A549 (cell line): ENCODE results near the gene CFAP61. TPM values are rescaled to one million over a fixed set of nuclear protein-coding genes. Genes with fewer than 3 reads are reported as not detected.
"Not testable (repeated sequence)": the region's sequence is repeated elsewhere in the genome, so short reads cannot be mapped to it uniquely, and the experiment has no call there.

Experiments
- ATAC-seq, 2 experiments: fragments of 200-7000 bp in 1 of 2; fragments of >200 bp in 1 of 2; cut with Nextera tagmentation in 1 of 2; cut with Tn5 transposase in 1 of 2; 3 replicates each; pipeline versions ENCODE4 v1.8.0 to v1.9.1; 2018 to 2020; ENCODE audit warnings: mild to moderate bottlenecking in 1 of 2, moderate library complexity in 1 of 2
- CTCF ChIA-PET: fragments of 300-600 bp; sonication (Branson Sonifier 250); formaldehyde crosslinking; extraction: SDS; loops from one replicate; lab custom pipeline; 2021; ENCODE audit warnings: antibody characterized with exemption, inconsistent platforms; lab: Yijun Ruan, JAX
- POLR2A ChIA-PET: fragments of 350-600 bp; formaldehyde crosslinking; extraction: SDS; loops from one replicate; lab custom pipeline; 2021; ENCODE audit warnings: antibody characterized with exemption, inconsistent platforms; lab: Yijun Ruan, JAX
- DNase-seq, 2 experiments: peaks; one replicate each; pipeline versions ENCODE4 v3.0.0 to v3.0.0-alpha.2; 2011 to 2016; ENCODE audit warnings: low read depth in 1 of 2, low spot score in 1 of 2
- FAIRE-seq: peaks from 2 replicates; lab custom pipeline; 2011; peaks lifted over from hg19 to GRCh38; lab: Jason Lieb, UNC
- H3K27ac ChIP-seq, 2 experiments: fragments of >200 bp; sonication (Bioruptor Twin); formaldehyde crosslinking; 3 replicates each; pipeline ENCODE4 v1.5.1; 2016 to 2017
- H3K4me1 ChIP-seq: fragments of >200 bp; sonication (Bioruptor Twin); formaldehyde crosslinking; 3 replicates; pipeline ENCODE4 v1.6.1; 2016
- H3K4me2 ChIP-seq: fragments of >200 bp; sonication (Bioruptor Twin); formaldehyde crosslinking; 3 replicates; pipeline ENCODE4 v1.6.1; 2016
- H3K4me3 ChIP-seq: fragments of >200 bp; sonication (Bioruptor Twin); formaldehyde crosslinking; 3 replicates; pipeline ENCODE4 v1.5.1; 2016
- H3K9me3 ChIP-seq: fragments of >200 bp; sonication (Bioruptor Twin); formaldehyde crosslinking; 3 replicates; pipeline ENCODE4 v1.6.1; 2016
- CBX8 ChIP-seq: fragments of 200-600 bp; sonication (generic); IDR thresholded peaks from 2 replicates; pipeline ENCODE4 v1.6.1; 2016
- CEBPB ChIP-seq, 2 experiments: fragments of >200 bp in 1 of 2; sonication (Bioruptor Twin) in 1 of 2; formaldehyde crosslinking in 1 of 2; IDR thresholded peaks; 2 replicates each; pipeline ENCODE4 v1.6.1; 2012 to 2016
- EHMT2 ChIP-seq: fragments of 200-600 bp; sonication (generic); IDR thresholded peaks from 2 replicates; pipeline ENCODE4 v1.6.1; 2016; ENCODE audit warnings: antibody characterized with exemption, low read depth, mild to moderate bottlenecking, moderate library complexity
- FOSB ChIP-seq: fragments of 250-450 bp; sonication (Bioruptor Pico); IDR thresholded peaks from 2 replicates; pipeline ENCODE4 v1.5.0; 2020; ENCODE audit warnings: mild to moderate bottlenecking, moderate library complexity
- GATA3 ChIP-seq: IDR thresholded peaks from 2 replicates; pipeline ENCODE4 v1.6.1; 2012; ENCODE audit warnings: borderline replicate concordance
- HEYL ChIP-seq: fragments of 250-450 bp; sonication (Bioruptor Pico); IDR thresholded peaks from 2 replicates; pipeline ENCODE4 v1.8.0; 2021; ENCODE audit warnings: mild to moderate bottlenecking, moderate library complexity
- HOXA7 ChIP-seq: fragments of 250-450 bp; sonication (Bioruptor Pico); IDR thresholded peaks from 2 replicates; pipeline ENCODE4 v1.5.0; 2020; ENCODE audit warnings: mild to moderate bottlenecking, moderate library complexity
- JUN ChIP-seq, 2 experiments: fragments of >200 bp; sonication (Bioruptor Twin); formaldehyde crosslinking; IDR thresholded peaks; 2 replicates in 1 of 2; 3 replicates in 1 of 2; pipeline ENCODE4 v1.6.1; 2016 to 2017
- JUNB ChIP-seq: fragments of >200 bp; sonication (Bioruptor Twin); formaldehyde crosslinking; IDR thresholded peaks from 2 replicates; pipeline ENCODE4 v1.6.1; 2016
- KDM1A ChIP-seq: fragments of 200-600 bp; sonication (generic); IDR thresholded peaks from 2 replicates; pipeline ENCODE4 v1.6.1; 2016; ENCODE audit warnings: low read depth, mild to moderate bottlenecking
- NFE2L2 ChIP-seq: fragments of 150-350 bp; conservative IDR thresholded peaks from 2 replicates; pipeline ENCODE4 v1.6.1; 2014; ENCODE audit warnings: low read length
- PHF8 ChIP-seq: fragments of 200-600 bp; sonication (generic); IDR thresholded peaks from 2 replicates; pipeline ENCODE4 v1.6.1; 2016; ENCODE audit warnings: low read depth, mild to moderate bottlenecking, antibody characterized with exemption, moderate library complexity, borderline replicate concordance
- POLR2AphosphoS2 ChIP-seq: conservative IDR thresholded peaks from 2 replicates; pipeline ENCODE4 v1.6.1; 2012; ENCODE audit warnings: low read length, improper control_type of control experiment, inconsistent platforms
- RARB ChIP-seq: fragments of 250-450 bp; sonication (Bioruptor Pico); IDR thresholded peaks from 2 replicates; pipeline ENCODE4 v1.8.0; 2021; ENCODE audit warnings: mild to moderate bottlenecking, moderate library complexity
- RFX5 ChIP-seq: fragments of 450-650 bp; IDR thresholded peaks from 2 replicates; pipeline ENCODE4 v1.7.1; 2014; ENCODE audit warnings: antibody characterized with exemption, mild to moderate bottlenecking, moderate library complexity
- RNF2 ChIP-seq: fragments of 200-600 bp; sonication (generic); IDR thresholded peaks from 2 replicates; pipeline ENCODE4 v1.6.1; 2016; ENCODE audit warnings: low read depth, mild to moderate bottlenecking, antibody characterized with exemption, moderate library complexity, borderline replicate concordance
- SMC3 ChIP-seq: fragments of >200 bp; sonication (Bioruptor Twin); formaldehyde crosslinking; IDR thresholded peaks from 3 replicates; pipeline ENCODE4 v1.6.1; 2018; ENCODE audit warnings: inconsistent platforms
- TFCP2L1 ChIP-seq: fragments of 250-450 bp; sonication (Bioruptor Pico); IDR thresholded peaks from 2 replicates; pipeline ENCODE4 v1.5.0; 2021; ENCODE audit warnings: mild to moderate bottlenecking
- WGBS: methylation state at CpG from one replicate; pipeline ENCODE4 v1.1.6; 2017; ENCODE audit errors: missing lambda C conversion rate; 5-methylcytosine and 5-hydroxymethylcytosine counted together
- polyA plus RNA-seq, 4 experiments: library from polyadenylated mRNA; depleted of rRNA in 3 of 4; stranded (reverse); fragments of >200 nt; fragmentation: RNase III in 1 of 4; extraction: RNeasy Plus Mini Kit Qiagen cat#74134 plus additional on column Dnase treatment in 1 of 4; gene quantifications; 2 replicates in 3 of 4; 3 replicates in 1 of 4; pipeline ENCODE4 v1.2.3, GENCODE V29; 2011 to 2017
- TF ChIP-seq, protein P1 (sequence below): IDR thresholded peaks from 2 replicates; pipeline ENCODE4 v1.6.1; 2012

Gene CFAP61
- polyA plus RNA-seq, 2 of the 4 experiments (the other 2 are of a cell fraction) = 0.39 to 0.70 TPM

DNA sequence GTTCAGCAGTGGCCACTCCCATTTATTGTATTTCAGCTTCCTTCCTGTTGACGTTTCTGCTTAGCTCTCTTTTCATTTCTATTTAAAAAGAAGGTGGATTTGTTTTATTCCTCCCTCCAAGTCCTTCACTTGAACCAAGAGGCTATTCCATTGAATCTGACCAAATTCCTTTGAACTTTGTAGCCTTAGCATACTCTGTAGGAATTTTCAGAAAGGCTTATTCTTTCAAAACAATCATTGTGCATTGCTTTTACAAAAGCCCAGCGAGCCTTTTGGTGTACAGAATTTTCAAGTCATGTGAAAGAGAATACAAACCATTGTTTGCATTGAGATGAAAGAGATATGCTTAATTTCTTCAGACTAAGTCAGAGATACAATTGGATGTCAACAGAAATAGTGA lies 164.6 kb downstream of the CFAP61 start:
- 10% methylated on average over 2 of the region's 2 CpGs for WGBS
- H3K4me2 ChIP-seq = no peak overlapping the region
- TF ChIP-seq, protein P1, sequence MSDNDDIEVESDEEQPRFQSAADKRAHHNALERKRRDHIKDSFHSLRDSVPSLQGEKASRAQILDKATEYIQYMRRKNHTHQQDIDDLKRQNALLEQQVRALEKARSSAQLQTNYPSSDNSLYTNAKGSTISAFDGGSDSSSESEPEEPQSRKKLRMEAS = no peak
- TF ChIP-seq GATA3 = no peak
- no peak for TF ChIP-seq TFCP2L1 (CRISPR knock-in tag)
- H3K27ac ChIP-seq = no peak overlapping the region
- H3K4me3 ChIP-seq = no peak overlapping the region
- H3K4me1 ChIP-seq = no peaks in the 10 kb centered on the region
- FAIRE-seq (no peak), ATAC-seq (no peak), DNase-seq (no peak)
- POLR2A ChIA-PET = no interaction called here
- CTCF ChIA-PET = no interaction called here
- H3K9me3 ChIP-seq = no peaks in the 10 kb centered on the region; the same call in 2 of the 3 replicates

DNA sequence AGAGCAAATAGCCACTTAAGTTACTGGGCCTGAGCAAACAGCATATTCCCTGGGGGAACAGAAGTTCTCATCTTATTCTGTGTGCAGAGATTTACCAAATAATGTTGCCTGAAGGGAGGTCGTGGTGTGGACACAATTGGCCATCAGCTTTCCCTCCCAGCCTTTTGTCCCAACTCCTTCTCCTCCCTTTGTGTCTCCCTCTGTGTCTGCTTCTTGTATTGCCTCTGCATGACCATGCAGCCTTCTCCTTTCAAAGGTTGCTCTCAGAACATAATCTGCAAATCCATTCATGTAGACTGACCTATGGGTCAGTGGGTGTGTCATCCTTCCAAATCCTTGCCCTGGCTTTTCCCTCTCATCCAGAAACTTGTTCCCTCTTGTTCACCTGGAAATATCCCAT lies 165.3 kb downstream of the CFAP61 start:
- FAIRE-seq (no peak), ATAC-seq (no peak), DNase-seq (no peak)
- Histone ChIP-seq H3K27ac (no peak overlapping the region), H3K9me3 (no peaks in the 10 kb centered on the region; the same call in 2 of the 3 replicates), H3K4me1 (no peaks in the 10 kb centered on the region), H3K4me3 (no peak overlapping the region), H3K4me2 (no peak overlapping the region)
- 0% methylated on average over 1 of the region's 1 CpG for WGBS
- ChIA-PET POLR2A (no interaction called here), CTCF (interaction anchor here (0.5 to 1.2 kb wide), 3 partner anchors 34 to 1628 kb away, joined by 3 to 4 read pairs (median 3); no protein-coding TSS in a partner anchor)
- TF ChIP-seq FOSB (CRISPR knock-in tag) = no peak
- no peak for TF ChIP-seq JUN (IDR thresholded peaks at IDR 0.05)
- no peak for TF ChIP-seq KDM1A
- no peak for TF ChIP-seq HEYL

DNA sequence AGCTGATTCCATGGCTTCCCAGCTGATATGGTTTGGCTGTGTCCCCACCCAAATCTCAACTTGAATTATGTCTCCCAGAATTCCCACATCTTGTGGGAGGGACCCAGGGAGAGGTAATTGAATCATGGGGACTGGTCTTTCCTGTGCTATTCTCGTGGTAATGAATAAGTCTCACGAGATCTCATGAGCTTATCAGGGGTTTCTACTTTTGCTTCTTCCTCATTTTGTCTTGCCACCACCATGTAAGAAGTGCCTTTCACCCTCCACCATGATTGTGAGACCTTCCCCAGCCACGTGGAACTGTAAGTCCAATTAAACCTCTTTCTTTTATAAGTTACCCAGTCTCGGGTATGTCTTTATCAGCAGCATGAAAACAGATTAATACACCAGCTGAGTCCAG lies 165.8 kb downstream of the CFAP61 start:
- CTCF ChIA-PET = interaction anchor here (1.1 to 1.2 kb wide), 2 partner anchors 34 to 134 kb away, joined by 3 to 4 read pairs; no protein-coding TSS in a partner anchor
- DNase-seq, POLR2A ChIA-PET, H3K9me3 ChIP-seq, H3K4me2 ChIP-seq, H3K4me1 ChIP-seq, FAIRE-seq, ATAC-seq, H3K4me3 ChIP-seq, H3K27ac ChIP-seq: not testable (repeated sequence)
- 4% methylated on average over 4 of the region's 4 CpGs for WGBS

DNA sequence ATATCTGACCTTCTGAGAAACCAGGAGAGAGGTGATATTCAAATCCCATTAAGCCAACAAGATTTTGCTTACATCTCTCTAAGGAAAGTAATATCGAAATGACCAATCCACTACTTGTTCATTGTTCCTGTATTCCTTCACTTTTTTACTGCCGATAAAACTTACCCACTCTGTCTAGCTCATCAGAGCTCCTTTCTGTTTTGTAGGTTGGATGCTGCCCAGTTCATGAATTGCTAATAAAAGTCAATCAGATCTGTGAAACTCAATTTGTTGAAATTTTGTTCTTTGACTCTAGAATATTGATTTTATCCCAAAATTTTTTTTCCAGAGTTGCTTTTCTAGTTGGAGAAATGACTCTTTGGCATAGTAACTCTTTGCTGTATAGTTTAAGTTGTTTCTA lies 166.7 kb downstream of the CFAP61 start:
- no peak overlapping the region for H3K4me3 ChIP-seq
- no peak for FAIRE-seq
- POLR2A ChIA-PET = no interaction called here
- TF ChIP-seq JUNB (no peak), RARB (CRISPR knock-in tag) (no peak), CEBPB (IDR thresholded peaks at IDR 0.05) (no peak), JUN (IDR thresholded peaks at IDR 0.05) (no peak)
- TF ChIP-seq, all 56 proteins: peak for 0
- CTCF ChIA-PET = interaction anchor here (1.0 kb wide), 1 partner anchor 18 kb away, joined by 3 read pairs; no protein-coding TSS in a partner anchor
- DNase-seq = no peak
- H3K27ac ChIP-seq = no peak overlapping the region
- no peak for ATAC-seq
- peaks cover 5% of the 10 kb centered on the region for H3K9me3 ChIP-seq
- no peak overlapping the region for H3K4me2 ChIP-seq
- H3K4me1 ChIP-seq = no peaks in the 10 kb centered on the region
- 48% methylated on average over 2 of the region's 2 CpGs for WGBS

DNA sequence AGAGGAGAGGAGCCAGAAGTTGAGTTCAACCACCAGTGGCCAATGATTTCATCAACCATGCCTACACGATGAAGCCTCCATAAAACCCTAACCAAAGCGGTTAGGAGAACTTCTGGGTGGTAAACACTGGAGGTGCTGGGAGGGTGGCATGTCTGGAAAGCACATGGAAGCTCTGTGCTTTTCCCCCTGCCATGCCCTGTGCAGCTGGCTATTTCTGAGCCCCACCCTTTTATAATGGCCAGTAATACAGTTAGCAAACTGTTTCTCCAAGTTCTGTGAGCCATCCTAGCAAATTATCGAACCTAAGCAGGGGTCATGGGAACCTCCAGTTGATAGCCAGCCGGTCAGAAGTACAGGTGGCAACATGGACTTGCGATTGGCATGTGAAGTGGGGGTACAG lies 167.8 kb downstream of the CFAP61 start:
- no peak for TF ChIP-seq GATA3
- TF ChIP-seq FOSB (CRISPR knock-in tag) = no peak
- TF ChIP-seq JUNB = no peak
- no peak for TF ChIP-seq RNF2
- no peak for TF ChIP-seq RARB (CRISPR knock-in tag)
- no peak for TF ChIP-seq POLR2AphosphoS2
- no peak for TF ChIP-seq EHMT2
- no peak for TF ChIP-seq RFX5
- TF ChIP-seq TFCP2L1 (CRISPR knock-in tag) = no peak
- no peak for TF ChIP-seq HOXA7 (CRISPR knock-in tag)
- no peak for TF ChIP-seq KDM1A
- no peak for TF ChIP-seq PHF8
- no peak for TF ChIP-seq SMC3
- no peak for TF ChIP-seq NFE2L2
- no peak for TF ChIP-seq CBX8
- Histone ChIP-seq H3K4me2 (no peak overlapping the region), H3K4me1 (no peaks in the 10 kb centered on the region), H3K4me3 (no peak overlapping the region), H3K9me3 (peaks cover 13% of the 10 kb centered on the region), H3K27ac (no peak overlapping the region)
- 10% methylated on average over 5 of the region's 5 CpGs for WGBS
- CTCF ChIA-PET = interaction anchor here (0.8 to 1.0 kb wide), 2 partner anchors 17 kb away, joined by 3 read pairs; no protein-coding TSS in a partner anchor
- POLR2A ChIA-PET = no interaction called here
- ATAC-seq = no peak
- FAIRE-seq = no peak
- DNase-seq = no peak
